Heart right ventricle (tissue), 16 donors: ENCODE results near the gene STRA8. TPM values are rescaled to one million over a fixed set of nuclear protein-coding genes. Genes with fewer than 3 reads are reported as not detected.
"Not testable (repeated sequence)": the region's sequence is repeated elsewhere in the genome, so short reads cannot be mapped to it uniquely, and the experiment has no call there.

Experiments used
- ATAC-seq, 8 donors: fragments of 200-7000 bp; cut with Tn5 transposase; one replicate each; pipeline ENCODE4 v1.9.1; 2020; ENCODE audit warnings: mild to moderate bottlenecking in 8 of 8, moderate library complexity in 8 of 8, moderate number of reproducible peaks in 1 of 8
- DNase-seq, 2 donors: peaks; one replicate each; pipeline ENCODE4 v3.0.0-alpha.2; 2020
- H3K27ac ChIP-seq, 10 donors: fragments of 200-600 bp; sonication (generic) in 2 of 10; one replicate each; pipeline versions ENCODE4 v1.5.0 to v1.8.0; 2020 to 2022; ENCODE audit warnings: mild to moderate bottlenecking in 3 of 10
- H3K27me3 ChIP-seq, 7 donors: fragments of 200-600 bp; one replicate each; pipeline ENCODE4 v1.8.0; 2021 to 2022; ENCODE audit warnings: mild to moderate bottlenecking in 2 of 7
- H3K36me3 ChIP-seq, 9 donors: fragments of 200-600 bp; sonication (generic) in 1 of 9; one replicate each; pipeline versions ENCODE4 v1.5.0 to v1.8.0; 2020 to 2022; ENCODE audit warnings: mild to moderate bottlenecking in 2 of 9
- H3K4me1 ChIP-seq, 9 donors: fragments of 200-600 bp; sonication (generic) in 1 of 9; one replicate each; pipeline versions ENCODE4 v1.5.0 to v1.8.0; 2020 to 2022; ENCODE audit warnings: mild to moderate bottlenecking in 4 of 9
- H3K4me3 ChIP-seq, 10 donors: fragments of 200-600 bp; sonication (generic) in 2 of 10; one replicate each; pipeline versions ENCODE4 v1.5.0 to v1.8.0; 2020 to 2022; ENCODE audit warnings: mild to moderate bottlenecking in 7 of 10, moderate library complexity in 2 of 10
- H3K9me3 ChIP-seq, 11 donors: fragments of 200-600 bp in 10 of 11; sonication (generic) in 2 of 11; one replicate each; pipeline versions ENCODE4 v1.5.0 to v1.8.0; 2013 to 2022; ENCODE audit warnings: mild to moderate bottlenecking in 2 of 11, control low read depth in 1 of 11, moderate library complexity in 1 of 11
- CTCF ChIP-seq, 9 donors: fragments of 200-600 bp; sonication (generic) in 2 of 9; IDR thresholded peaks; one replicate each; pipeline versions ENCODE4 v1.5.0 to v1.8.0; 2021 to 2022; ENCODE audit warnings: antibody characterized with exemption in 9 of 9, mild to moderate bottlenecking in 5 of 9, moderate library complexity in 1 of 9
- WGBS, 2 donors: extraction: QIAGEN DNeasy Blood & Tissue Kit; methylation state at CpG; one replicate each; pipeline ENCODE4 v1.1.7; 2013; ENCODE audit warnings: inconsistent platforms in 1 of 2; 5-methylcytosine and 5-hydroxymethylcytosine counted together
- intact Hi-C, 10 donors: fragments of 100-400 bp; cut with DNase I; formaldehyde crosslinking; loops; one replicate each; pipeline versions ENCODE4 v1.11.1 to v1.14.2; 2022
- polyA plus RNA-seq, 2 donors: library from polyadenylated mRNA; stranded (reverse); fragments of 200-250 nt; gene quantifications; one replicate each; pipeline ENCODE4 v1.2.3, GENCODE V29; 2013
- total RNA-seq, 10 donors: library from RNA; stranded (reverse); fragmentation: NEBNext Ultra II Directional in 3 of 10; extraction: Animal tissue kit (Norgen Biotek cat#: 25700) in 3 of 10; gene quantifications; one replicate each; pipeline versions ENCODE4 v1.2.1 to v1.2.4, GENCODE V29; 2021 to 2023
- donor health status: Arrhythmogenic right ventricular cardiomyopathy.
- donor health status: ischemic (EF 13 %, LVEDD 7.1; RV severe dilation, severe dysfunction).
- donor health status: healthy with polysubstance abuse.
- donor health status: DM: no; HTN: yes; CAD: no.
- donor health status: DM: no; HTN: no; CAD: no.
- donor health status: ischemic (EF 25% LVEDD 6.9; RV normal size, moderate dysfunction).
- donor health status: ischemic (EF 25% LVEDD 5.7; RV mildly dilated, moderate dysfunction).
- donor health status: healthy.
- donor health status: DM: yes; HTN: yes; CAD: no.
- donor health status: Ischemic cardiomyopathy.
- donor health status: ischemic (EF 35%, LVEDD 5.7; RV mildly dilated, moderate dysfunction).
- donor health status: nonischemic (EF 11% LVEDD 7.7; RV severe dilation, severe dysfunction).
- donor health status: DM: yes; HTN: yes; CAD: no.
- donor health status: PGD.
- donor health status: ischemic (EF 29% LVEDD 5.4; RV normal size, mild dysfunction).
- donor health status: nonischemic (EF 23%, LVEDD 6.1; RV moderate dilation, normal function).

The STRA8 gene
- total and polyA plus RNA-seq, 12 donors, result not detected

GRCh38 chr7:135224027-135224426 lies 9.6 kb upstream of the STRA8 start:
- Histone ChIP-seq H3K4me1 (peaks cover 0 to 10% (median 0%) of the 10 kb centered on the region in 9 donors), H3K27me3 (peaks cover 0 to 12% (median 0%) of the 10 kb centered on the region in 7 donors), H3K27ac (no peak overlapping the region), H3K9me3 (no peaks in the 10 kb centered on the region), H3K36me3 (no peaks in the 10 kb centered on the region), H3K4me3 (no peak overlapping the region)
- intact Hi-C loops, result no loop called here
- DNase-seq (no peak), ATAC-seq (no peak)
- 53 to 60% methylated on average over 1 of the region's 1 CpG for WGBS, 2 donors
- no peak for TF ChIP-seq CTCF (IDR thresholded peaks at IDR 0.05)

GRCh38 chr7:135231686-135232085 lies 2.0 kb upstream of the STRA8 start:
- DNase-seq, result no peak

GRCh38 chr7:135232087-135232486 lies 1.6 kb upstream of the STRA8 start:
- Histone ChIP-seq H3K9me3 (no peaks in the 10 kb centered on the region), H3K27ac (no peak overlapping the region), H3K27me3 (no peaks in the 10 kb centered on the region), H3K36me3 (no peaks in the 10 kb centered on the region), H3K4me3 (no peak overlapping the region), H3K4me1 (no peaks in the 10 kb centered on the region)
- 95 to 98% methylated on average over 6 of the region's 6 CpGs for WGBS, 2 donors
- ATAC-seq (no peak), DNase-seq (no peak)
- TF ChIP-seq CTCF (IDR thresholded peaks at IDR 0.05), result no peak
- intact Hi-C loops, result no loop called here

More at GRCh38 chr7:135231686-135232085, 2.0 kb upstream of the STRA8 start:
- no peak overlapping the region for H3K4me3 ChIP-seq
- no peaks in the 10 kb centered on the region for H3K9me3 ChIP-seq
- H3K27ac ChIP-seq, result no peak overlapping the region
- H3K27me3 ChIP-seq, result no peaks in the 10 kb centered on the region
- no peaks in the 10 kb centered on the region for H3K4me1 ChIP-seq
- ATAC-seq, result no peak
- intact Hi-C loops, result no loop called here
- TF ChIP-seq CTCF (IDR thresholded peaks at IDR 0.05), result no peak
- no peaks in the 10 kb centered on the region for H3K36me3 ChIP-seq

GRCh38 chr7:135232720-135233119 lies 918 bp upstream of the STRA8 start:
- Histone ChIP-seq H3K4me3 (no peak overlapping the region), H3K4me1 (no peaks in the 10 kb centered on the region), H3K36me3 (no peaks in the 10 kb centered on the region), H3K27ac (no peak overlapping the region), H3K9me3 (no peaks in the 10 kb centered on the region), H3K27me3 (no peaks in the 10 kb centered on the region)
- DNase-seq (no peak), ATAC-seq (no peak)
- WGBS, 2 donors, result 86 to 88% methylated on average over 13 of the region's 13 CpGs
- TF ChIP-seq CTCF (IDR thresholded peaks at IDR 0.05), result peak in 1 of 9 donors; percentile 12
- intact Hi-C loops, result no loop called here

GRCh38 chr7:135234095-135234494 lies 457 bp downstream of the STRA8 start:
- H3K27ac ChIP-seq, H3K27me3 ChIP-seq, H3K9me3 ChIP-seq, H3K4me1 ChIP-seq, DNase-seq, intact Hi-C loops, H3K36me3 ChIP-seq, H3K4me3 ChIP-seq, ATAC-seq: not testable (repeated sequence)
- 94% methylated on average over 14 of the region's 14 CpGs for WGBS, 2 donors
